ENCODE results near the gene PALS1. TPM values are rescaled to one million over a fixed set of nuclear protein-coding genes. Genes with fewer than 3 reads are reported as not detected.
"Not testable (repeated sequence)": the region's sequence is repeated elsewhere in the genome, so short reads cannot be mapped to it uniquely, and the experiment has no call there.

Gene PALS1
- total and polyA plus RNA-seq, 5 donors, result 4.3 to 16.7 (median 15.6) TPM

- H3K4me1 ChIP-seq (ENCODE audit: control insufficient read depth, insufficient read depth, low read length), result no peaks in the 10 kb centered on the region
- DNase-seq, result no peak
- 69% methylated on average over 3 of the region's 3 CpGs for WGBS
Observed at GRCh38 chr14:67257906-67258305, 16.7 kb downstream of the PALS1 start.

GRCh38 chr14:67260965-67261364 lies 19.7 kb downstream of the PALS1 start:
- H3K9me3 ChIP-seq (ENCODE audit: control insufficient read depth, low read length), result no peaks in the 10 kb centered on the region
- no peak for ATAC-seq
- WGBS, result 95% methylated on average over 1 of the region's 1 CpG
- H3K4me3 ChIP-seq (ENCODE audit: low read length), result no peak overlapping the region
- peaks cover 1% of the 10 kb centered on the region for H3K4me1 ChIP-seq (ENCODE audit: control insufficient read depth, insufficient read depth, low read length)
- intact Hi-C loops (cut with DNase I), result no loop called here
- H3K27me3 ChIP-seq (ENCODE audit: control insufficient read depth, insufficient read depth), result no peaks in the 10 kb centered on the region
- DNase-seq, result no peak
- H3K27ac ChIP-seq (ENCODE audit: low read length), result no peak overlapping the region

More at GRCh38 chr14:67257906-67258305, 16.7 kb downstream of the PALS1 start:
- Histone ChIP-seq H3K27ac (ENCODE audit: low read length) (no peak overlapping the region), H3K4me3 (ENCODE audit: low read length) (no peak overlapping the region), H3K27me3 (ENCODE audit: control insufficient read depth, insufficient read depth) (no peaks in the 10 kb centered on the region), H3K9me3 (ENCODE audit: control insufficient read depth, low read length) (no peaks in the 10 kb centered on the region)
- intact Hi-C loops (cut with DNase I), result no loop called here
- ATAC-seq, result no peak

DNA sequence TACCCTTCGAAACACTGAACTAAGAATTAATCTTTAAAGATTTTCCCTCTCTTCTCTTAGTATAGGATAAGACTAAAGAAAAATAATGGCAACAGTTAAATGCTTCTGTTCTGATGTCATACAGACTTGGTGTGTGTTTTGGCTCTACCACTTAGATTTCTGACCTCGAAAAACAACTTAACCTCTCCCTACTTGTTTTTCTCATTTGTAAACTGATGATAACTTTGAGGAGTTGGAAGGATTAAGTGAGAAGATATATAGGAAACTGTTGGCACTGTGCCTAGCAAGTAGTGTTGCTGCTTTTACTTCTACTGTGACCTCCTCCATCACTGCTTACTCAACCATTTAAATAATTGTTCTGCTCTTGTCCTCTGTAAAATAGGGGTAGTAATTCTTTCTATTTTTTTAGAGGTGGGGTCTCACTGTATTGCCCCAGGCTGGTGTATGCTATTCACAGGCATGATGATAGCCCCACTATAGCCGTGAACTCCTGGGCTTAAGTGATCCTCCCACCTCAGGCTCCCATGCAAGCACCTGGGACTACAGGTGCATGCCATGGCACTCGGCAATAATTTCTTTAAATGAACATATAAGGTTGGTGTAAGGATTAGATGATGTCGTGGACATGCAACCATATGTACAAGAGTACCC lies 22.4 kb downstream of the PALS1 start:
- WGBS, result 70% methylated on average over 5 of the region's 5 CpGs
- Histone ChIP-seq H3K9me3 (ENCODE audit: control insufficient read depth, low read length) (no peaks in the 10 kb centered on the region), H3K27ac (ENCODE audit: low read length) (no peak overlapping the region), H3K27me3 (ENCODE audit: control insufficient read depth, insufficient read depth) (no peaks in the 10 kb centered on the region), H3K4me3 (ENCODE audit: low read length) (no peak overlapping the region), H3K4me1 (ENCODE audit: control insufficient read depth, insufficient read depth, low read length) (peaks cover 5% of the 10 kb centered on the region)
- intact Hi-C loops (cut with DNase I), result no loop called here
- DNase-seq, result no peak
- ATAC-seq, result peak in 1 of 2 donors; percentile 33

GRCh38 chr14:67265131-67265530 lies 23.9 kb downstream of the PALS1 start:
- DNase-seq, result no peak
- WGBS, result 77% methylated on average over 2 of the region's 2 CpGs
- H3K27ac ChIP-seq (ENCODE audit: low read length), result no peak overlapping the region
- H3K4me1 ChIP-seq (ENCODE audit: control insufficient read depth, insufficient read depth, low read length), result peaks cover 9% of the 10 kb centered on the region
- intact Hi-C loops (cut with DNase I), result no loop called here
- H3K4me3 ChIP-seq (ENCODE audit: low read length), result no peak overlapping the region
- ATAC-seq, result no peak
- H3K9me3 ChIP-seq (ENCODE audit: control insufficient read depth, low read length), result no peaks in the 10 kb centered on the region
- H3K27me3 ChIP-seq (ENCODE audit: control insufficient read depth, insufficient read depth), result no peaks in the 10 kb centered on the region

DNA sequence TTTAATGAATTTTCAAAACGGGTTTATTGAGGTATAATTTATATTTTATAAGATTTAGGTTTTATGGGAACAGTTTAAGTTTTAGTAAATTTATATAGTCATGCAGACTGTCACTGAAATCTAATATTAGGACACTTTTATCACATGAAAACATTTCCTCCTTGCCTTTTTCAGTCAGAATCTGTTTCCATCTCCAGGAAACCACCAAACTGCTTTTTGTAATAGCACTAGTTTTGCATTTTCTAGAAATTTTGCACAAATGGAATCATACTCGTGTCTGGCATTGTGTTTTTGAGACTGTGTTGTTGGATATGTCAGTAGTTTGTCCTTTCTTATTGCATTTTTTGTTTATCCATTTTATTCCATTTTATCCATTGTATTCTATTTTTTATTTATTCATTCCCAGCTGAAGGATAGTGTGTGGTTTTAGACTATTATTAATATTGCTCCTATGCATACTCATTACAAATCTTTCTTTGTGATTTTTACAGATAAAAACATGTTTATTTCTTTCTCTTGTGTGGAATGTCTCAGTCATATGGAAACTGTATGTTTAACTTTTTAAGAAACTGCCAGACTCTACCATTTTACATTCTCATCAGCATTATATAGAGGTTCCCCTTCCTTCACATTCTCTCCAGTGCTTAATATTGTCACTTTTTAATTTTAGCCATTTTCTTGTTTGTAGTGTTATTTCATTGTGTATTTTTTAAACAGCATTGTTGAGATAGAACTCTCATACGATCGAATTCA lies 26.5 kb downstream of the PALS1 start:
- Histone ChIP-seq H3K9me3 (ENCODE audit: control insufficient read depth, low read length) (no peaks in the 10 kb centered on the region), H3K4me3 (ENCODE audit: low read length) (no peak overlapping the region), H3K27ac (ENCODE audit: low read length) (no peak overlapping the region), H3K4me1 (ENCODE audit: control insufficient read depth, insufficient read depth, low read length) (peaks cover 9% of the 10 kb centered on the region), H3K27me3 (ENCODE audit: control insufficient read depth, insufficient read depth) (no peaks in the 10 kb centered on the region)
- ATAC-seq (no peak), DNase-seq (no peak)
- 45% methylated on average over 4 of the region's 4 CpGs for WGBS
- intact Hi-C loops (cut with DNase I), result no loop called here

DNA sequence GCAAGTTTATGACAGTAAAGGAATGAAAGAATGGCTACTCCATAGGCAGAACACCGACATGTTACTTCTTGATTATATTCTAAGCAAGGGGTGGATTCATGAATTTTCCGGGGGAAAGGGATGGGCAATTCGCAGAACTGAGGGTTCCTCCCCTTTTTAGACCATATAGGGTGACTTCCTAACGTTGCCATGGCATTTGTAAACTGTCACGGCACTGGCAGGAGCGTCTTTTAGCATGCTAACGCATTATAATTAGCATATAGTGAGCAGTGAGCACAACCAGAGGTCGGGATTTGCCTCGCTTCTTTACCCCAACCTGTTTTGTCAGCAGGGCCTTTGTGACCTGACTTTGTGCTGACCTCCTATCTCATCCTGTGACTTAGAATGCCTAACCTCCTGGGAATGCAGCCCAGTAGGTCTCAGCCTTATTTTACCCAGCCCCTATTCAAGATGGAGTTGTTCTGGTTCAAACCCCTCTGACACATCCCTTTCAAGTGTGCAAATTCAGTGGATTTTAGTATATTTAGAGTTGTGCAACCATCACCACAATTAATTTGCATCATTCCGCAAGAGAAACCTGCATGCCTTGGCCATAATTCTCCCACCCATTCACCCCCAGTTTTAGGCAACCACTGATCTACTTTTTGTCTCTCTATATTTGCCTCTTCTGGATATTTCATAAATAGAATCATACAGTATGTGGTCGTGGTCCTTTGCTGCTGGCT lies 27.4 kb downstream of the PALS1 start:
- Histone ChIP-seq H3K4me1 (ENCODE audit: control insufficient read depth, insufficient read depth, low read length) (peaks cover 9% of the 10 kb centered on the region), H3K27me3 (ENCODE audit: control insufficient read depth, insufficient read depth) (no peaks in the 10 kb centered on the region), H3K4me3 (ENCODE audit: low read length) (peak overlapping the region; percentile 39), H3K9me3 (ENCODE audit: control insufficient read depth, low read length) (no peaks in the 10 kb centered on the region), H3K27ac (ENCODE audit: low read length) (no peak overlapping the region)
- intact Hi-C loops (cut with DNase I), result no loop called here
- DNase-seq (no peak), ATAC-seq (peak in 1 of 2 donors; percentile 49)
- 32% methylated on average over 11 of the region's 11 CpGs for WGBS

- Histone ChIP-seq H3K27me3 (ENCODE audit: control insufficient read depth, insufficient read depth) (no peaks in the 10 kb centered on the region), H3K4me1 (ENCODE audit: control insufficient read depth, insufficient read depth, low read length) (peaks cover 8% of the 10 kb centered on the region), H3K4me3 (ENCODE audit: low read length) (peak overlapping the region; percentile 38), H3K27ac (ENCODE audit: low read length) (no peak overlapping the region), H3K9me3 (ENCODE audit: control insufficient read depth, low read length) (no peaks in the 10 kb centered on the region)
- WGBS, result 45% methylated on average over 4 of the region's 4 CpGs
- intact Hi-C loops (cut with DNase I), result no loop called here
- no peak for DNase-seq
- peak; percentile 67 to 79 for ATAC-seq
Observed at GRCh38 chr14:67269298-67270060, 28.2 kb downstream of the PALS1 start.

DNA sequence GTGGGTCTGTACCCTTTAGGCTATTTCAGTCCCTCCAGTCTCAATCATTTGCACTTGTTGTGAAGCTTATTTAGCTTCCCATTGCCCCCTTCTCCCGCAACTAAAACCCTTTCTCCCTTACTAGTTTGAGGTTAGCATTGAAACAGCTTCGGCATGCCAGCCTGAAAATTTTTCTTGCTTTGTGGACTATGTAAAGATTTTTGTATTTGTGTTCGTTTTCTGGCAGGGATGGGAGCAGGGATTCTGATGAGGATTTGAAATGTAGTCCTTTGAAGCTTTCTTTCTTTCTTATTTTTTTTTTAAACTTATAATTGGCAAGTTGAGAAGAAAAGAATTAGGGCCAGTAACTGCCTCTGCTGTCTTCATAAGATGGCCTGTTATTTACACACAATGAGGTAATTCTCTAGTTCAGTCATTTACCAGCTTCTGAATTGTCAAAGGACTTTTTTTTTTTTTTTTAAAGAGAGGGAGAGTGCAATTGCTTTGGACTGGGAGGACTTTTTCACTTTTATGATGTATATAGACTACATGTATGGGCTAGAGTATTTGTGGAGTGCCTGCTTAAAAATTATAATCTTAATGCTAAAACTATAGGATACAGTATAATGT lies 29.0 kb downstream of the PALS1 start:
- peaks cover 8% of the 10 kb centered on the region for H3K4me1 ChIP-seq (ENCODE audit: control insufficient read depth, insufficient read depth, low read length)
- peak in 1 of 2 donors; percentile 38 for ATAC-seq

DNA sequence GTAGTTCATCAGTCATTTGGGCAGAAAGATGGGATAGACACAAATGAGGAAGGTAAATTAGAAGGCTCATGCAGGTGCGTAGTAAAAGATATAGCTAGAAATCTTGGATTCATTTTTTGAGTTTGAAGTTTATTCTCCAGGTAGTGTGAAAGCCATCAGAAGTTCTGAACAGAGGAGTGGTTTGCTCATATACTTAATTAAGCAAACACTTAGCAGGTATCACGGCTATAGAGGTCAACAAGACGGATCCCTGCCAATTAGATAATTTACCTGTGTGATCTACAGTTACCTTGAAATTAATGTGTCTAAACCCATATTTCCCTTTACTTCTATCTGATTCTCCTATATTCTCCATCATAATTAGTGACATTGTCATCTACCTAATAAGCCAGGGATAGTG lies 29.7 kb downstream of the PALS1 start:
- intact Hi-C loops (cut with DNase I), result no loop called here
- no peaks in the 10 kb centered on the region for H3K9me3 ChIP-seq (ENCODE audit: control insufficient read depth, low read length)
- no peak overlapping the region for H3K4me3 ChIP-seq (ENCODE audit: low read length)
- no peak for ATAC-seq
- WGBS, result 98% methylated on average over 3 of the region's 3 CpGs
- H3K27me3 ChIP-seq (ENCODE audit: control insufficient read depth, insufficient read depth), result no peaks in the 10 kb centered on the region
- H3K4me1 ChIP-seq (ENCODE audit: control insufficient read depth, insufficient read depth, low read length), result peaks cover 8% of the 10 kb centered on the region
- H3K27ac ChIP-seq (ENCODE audit: low read length), result no peak overlapping the region
- DNase-seq, result no peak

More for the DNA sequence above, 29.0 kb downstream of the PALS1 start:
- intact Hi-C loops (cut with DNase I), result no loop called here
- Histone ChIP-seq H3K27ac (ENCODE audit: low read length) (peak overlapping the region; percentile 80), H3K4me3 (ENCODE audit: low read length) (no peak overlapping the region), H3K9me3 (ENCODE audit: control insufficient read depth, low read length) (no peaks in the 10 kb centered on the region), H3K27me3 (ENCODE audit: control insufficient read depth, insufficient read depth) (no peaks in the 10 kb centered on the region)
- no peak for DNase-seq
- 50% methylated on average over 3 of the region's 3 CpGs for WGBS

DNA sequence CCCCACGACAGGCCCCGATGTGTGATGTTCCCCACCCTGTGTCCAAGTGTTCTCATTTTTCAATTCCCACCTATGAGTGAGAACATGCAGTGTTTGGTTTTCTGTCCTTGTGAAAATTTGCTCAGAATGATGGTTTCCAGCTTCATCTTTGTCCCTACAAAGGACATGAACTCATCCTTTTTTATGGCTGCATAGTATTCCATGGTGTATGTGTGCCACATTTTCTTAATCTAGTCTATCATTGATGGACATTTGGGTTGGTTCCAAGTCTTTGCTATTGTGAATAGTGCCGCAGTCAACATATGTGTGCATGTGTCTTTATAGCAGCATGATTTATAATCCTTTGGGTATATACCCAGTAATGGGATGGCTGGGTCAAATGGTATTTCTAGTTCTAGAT lies 32.0 kb downstream of the PALS1 start:
- intact Hi-C loops (cut with DNase I); ATAC-seq; H3K27me3 ChIP-seq (ENCODE audit: control insufficient read depth, insufficient read depth); DNase-seq; H3K9me3 ChIP-seq (ENCODE audit: control insufficient read depth, low read length); H3K4me1 ChIP-seq (ENCODE audit: control insufficient read depth, insufficient read depth, low read length); H3K4me3 ChIP-seq (ENCODE audit: low read length); H3K27ac ChIP-seq (ENCODE audit: low read length): not testable (repeated sequence)
- 97% methylated on average over 3 of the region's 3 CpGs for WGBS
